ENCODE data around the gene TK2.
"Not testable (repeated sequence)": the region's sequence is repeated elsewhere in the genome, so short reads cannot be mapped to it uniquely, and the experiment has no call there.

The TK2 gene

GRCh38 chr16:66514980-66515595 lies 34.8 kb downstream of the TK2 start:
- not testable (repeated sequence) for H3K9ac ChIP-seq (ENCODE audit: low read depth, low read length)

GRCh38 chr16:66514391-66514790 lies 35.5 kb downstream of the TK2 start:
- not testable (repeated sequence) for H3K9ac ChIP-seq (ENCODE audit: low read depth, low read length); H3K27me3 ChIP-seq (ENCODE audit: insufficient read depth, low read length); H3K36me3 ChIP-seq (ENCODE audit: insufficient read depth, low read depth, low read length); H3K9me3 ChIP-seq (ENCODE audit: insufficient read depth, low read depth, low read length); H3K27ac ChIP-seq (ENCODE audit: low read length); H3K4me3 ChIP-seq (ENCODE audit: low read length)
- peaks cover 29% of the 10 kb centered on the region for H3K4me1 ChIP-seq (ENCODE audit: insufficient read depth, low read length)

More at GRCh38 chr16:66514980-66515595, 34.8 kb downstream of the TK2 start:
- not testable (repeated sequence) for H3K36me3 ChIP-seq (ENCODE audit: insufficient read depth, low read depth, low read length); H3K4me3 ChIP-seq (ENCODE audit: low read length); H3K27ac ChIP-seq (ENCODE audit: low read length); H3K9me3 ChIP-seq (ENCODE audit: insufficient read depth, low read depth, low read length); H3K27me3 ChIP-seq (ENCODE audit: insufficient read depth, low read length)
- peaks cover 29% of the 10 kb centered on the region for H3K4me1 ChIP-seq (ENCODE audit: insufficient read depth, low read length)

GRCh38 chr16:66513111-66513723 lies 36.7 kb downstream of the TK2 start:
- no peak overlapping the region for H3K4me3 ChIP-seq (ENCODE audit: low read length)
- no peak overlapping the region for H3K27ac ChIP-seq (ENCODE audit: low read length)
- no peaks in the 10 kb centered on the region for H3K36me3 ChIP-seq (ENCODE audit: insufficient read depth, low read depth, low read length)
- H3K9me3 ChIP-seq (ENCODE audit: insufficient read depth, low read depth, low read length) = no peaks in the 10 kb centered on the region
- H3K9ac ChIP-seq (ENCODE audit: low read depth, low read length) = no peak overlapping the region
- H3K4me1 ChIP-seq (ENCODE audit: insufficient read depth, low read length) = peaks cover 29% of the 10 kb centered on the region
- H3K27me3 ChIP-seq (ENCODE audit: insufficient read depth, low read length) = no peaks in the 10 kb centered on the region

GRCh38 chr16:66512272-66513110 lies 37.4 kb downstream of the TK2 start:
- H3K9ac ChIP-seq (ENCODE audit: low read depth, low read length) = no peak overlapping the region
- H3K4me1 ChIP-seq (ENCODE audit: insufficient read depth, low read length) = peaks cover 26% of the 10 kb centered on the region
- H3K27me3 ChIP-seq (ENCODE audit: insufficient read depth, low read length) = no peaks in the 10 kb centered on the region
- no peaks in the 10 kb centered on the region for H3K9me3 ChIP-seq (ENCODE audit: insufficient read depth, low read depth, low read length)
- H3K36me3 ChIP-seq (ENCODE audit: insufficient read depth, low read depth, low read length) = no peaks in the 10 kb centered on the region
- no peak overlapping the region for H3K4me3 ChIP-seq (ENCODE audit: low read length)
- H3K27ac ChIP-seq (ENCODE audit: low read length) = no peak overlapping the region

- Histone ChIP-seq H3K36me3 (ENCODE audit: insufficient read depth, low read depth, low read length) (no peaks in the 10 kb centered on the region), H3K27me3 (ENCODE audit: insufficient read depth, low read length) (no peaks in the 10 kb centered on the region), H3K4me1 (ENCODE audit: insufficient read depth, low read length) (peaks cover 22% of the 10 kb centered on the region), H3K27ac (ENCODE audit: low read length) (no peak overlapping the region), H3K9ac (ENCODE audit: low read depth, low read length) (no peak overlapping the region), H3K9me3 (ENCODE audit: insufficient read depth, low read depth, low read length) (no peaks in the 10 kb centered on the region), H3K4me3 (ENCODE audit: low read length) (no peak overlapping the region)
Measured at GRCh38 chr16:66511602-66512271, 38.2 kb downstream of the TK2 start.

- Histone ChIP-seq H3K9me3 (ENCODE audit: insufficient read depth, low read depth, low read length) (no peaks in the 10 kb centered on the region), H3K27ac (ENCODE audit: low read length) (no peak overlapping the region), H3K9ac (ENCODE audit: low read depth, low read length) (no peak overlapping the region), H3K27me3 (ENCODE audit: insufficient read depth, low read length) (no peaks in the 10 kb centered on the region), H3K4me1 (ENCODE audit: insufficient read depth, low read length) (peaks cover 22% of the 10 kb centered on the region), H3K36me3 (ENCODE audit: insufficient read depth, low read depth, low read length) (no peaks in the 10 kb centered on the region), H3K4me3 (ENCODE audit: low read length) (no peak overlapping the region)
Measured at GRCh38 chr16:66510711-66511601, 39.0 kb downstream of the TK2 start.

GRCh38 chr16:66510298-66510697 lies 39.6 kb downstream of the TK2 start:
- H3K9ac ChIP-seq (ENCODE audit: low read depth, low read length) = no peak overlapping the region
- H3K36me3 ChIP-seq (ENCODE audit: insufficient read depth, low read depth, low read length) = no peaks in the 10 kb centered on the region
- no peak overlapping the region for H3K4me3 ChIP-seq (ENCODE audit: low read length)
- H3K4me1 ChIP-seq (ENCODE audit: insufficient read depth, low read length) = peaks cover 22% of the 10 kb centered on the region
- H3K27ac ChIP-seq (ENCODE audit: low read length) = no peak overlapping the region
- H3K27me3 ChIP-seq (ENCODE audit: insufficient read depth, low read length) = no peaks in the 10 kb centered on the region
- no peaks in the 10 kb centered on the region for H3K9me3 ChIP-seq (ENCODE audit: insufficient read depth, low read depth, low read length)

GRCh38 chr16:66509576-66509975 lies 40.3 kb downstream of the TK2 start:
- Histone ChIP-seq H3K9ac (ENCODE audit: low read depth, low read length) (no peak overlapping the region), H3K9me3 (ENCODE audit: insufficient read depth, low read depth, low read length) (no peaks in the 10 kb centered on the region), H3K4me1 (ENCODE audit: insufficient read depth, low read length) (peaks cover 22% of the 10 kb centered on the region), H3K27ac (ENCODE audit: low read length) (no peak overlapping the region), H3K4me3 (ENCODE audit: low read length) (no peak overlapping the region), H3K27me3 (ENCODE audit: insufficient read depth, low read length) (no peaks in the 10 kb centered on the region), H3K36me3 (ENCODE audit: insufficient read depth, low read depth, low read length) (no peaks in the 10 kb centered on the region)

- Histone ChIP-seq H3K9me3 (ENCODE audit: insufficient read depth, low read depth, low read length) (no peaks in the 10 kb centered on the region), H3K4me3 (ENCODE audit: low read length) (no peak overlapping the region), H3K27ac (ENCODE audit: low read length) (no peak overlapping the region), H3K27me3 (ENCODE audit: insufficient read depth, low read length) (no peaks in the 10 kb centered on the region), H3K9ac (ENCODE audit: low read depth, low read length) (no peak overlapping the region), H3K4me1 (ENCODE audit: insufficient read depth, low read length) (peaks cover 22% of the 10 kb centered on the region), H3K36me3 (ENCODE audit: insufficient read depth, low read depth, low read length) (no peaks in the 10 kb centered on the region)
Measured at GRCh38 chr16:66508914-66509496, 40.9 kb downstream of the TK2 start.

GRCh38 chr16:66508248-66508913 lies 41.5 kb downstream of the TK2 start:
- Histone ChIP-seq H3K9ac (ENCODE audit: low read depth, low read length) (no peak overlapping the region), H3K4me1 (ENCODE audit: insufficient read depth, low read length) (peaks cover 22% of the 10 kb centered on the region), H3K27ac (ENCODE audit: low read length) (no peak overlapping the region), H3K9me3 (ENCODE audit: insufficient read depth, low read depth, low read length) (no peaks in the 10 kb centered on the region), H3K36me3 (ENCODE audit: insufficient read depth, low read depth, low read length) (no peaks in the 10 kb centered on the region), H3K4me3 (ENCODE audit: low read length) (no peak overlapping the region), H3K27me3 (ENCODE audit: insufficient read depth, low read length) (no peaks in the 10 kb centered on the region)

All from iPS-20b (cell line).